NCI-H1417 (cell line): ENCODE results near the gene TANC1.
"Not testable (repeated sequence)": the region's sequence is repeated elsewhere in the genome, so short reads cannot be mapped to it uniquely, and the experiment has no call there.

Experiments
- DNase-seq, 3 experiments: peaks; one replicate each; lab custom pipeline; 2025; lab: John Stamatoyannopoulos, UW

The TANC1 gene

DNA sequence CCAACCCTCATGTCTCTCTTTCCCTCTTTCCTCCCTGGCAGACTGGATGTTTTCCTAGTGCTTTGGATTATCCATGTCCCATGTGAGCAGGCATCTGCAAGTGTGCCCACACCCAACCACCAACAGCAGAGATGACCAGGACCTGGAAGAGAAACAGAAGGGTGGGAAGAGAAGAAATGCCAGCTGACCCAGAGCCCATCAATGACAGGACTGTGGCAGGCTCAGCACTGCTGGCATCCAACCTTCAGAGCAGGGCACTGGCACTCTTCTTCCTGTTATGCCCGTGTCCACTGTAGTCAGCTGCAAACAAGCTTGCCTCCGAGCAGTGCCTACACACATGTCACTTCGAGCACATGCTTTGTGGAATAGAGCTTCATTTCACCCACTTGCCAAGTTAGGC is 121.1 kb downstream of the TANC1 start:
- DNase-seq: no peak

- peak in 1 of 3 experiments; percentile 2 for DNase-seq
These were observed 122.2 kb downstream of the TANC1 start for GRCh38 chr2:159090514-159091201.

DNA sequence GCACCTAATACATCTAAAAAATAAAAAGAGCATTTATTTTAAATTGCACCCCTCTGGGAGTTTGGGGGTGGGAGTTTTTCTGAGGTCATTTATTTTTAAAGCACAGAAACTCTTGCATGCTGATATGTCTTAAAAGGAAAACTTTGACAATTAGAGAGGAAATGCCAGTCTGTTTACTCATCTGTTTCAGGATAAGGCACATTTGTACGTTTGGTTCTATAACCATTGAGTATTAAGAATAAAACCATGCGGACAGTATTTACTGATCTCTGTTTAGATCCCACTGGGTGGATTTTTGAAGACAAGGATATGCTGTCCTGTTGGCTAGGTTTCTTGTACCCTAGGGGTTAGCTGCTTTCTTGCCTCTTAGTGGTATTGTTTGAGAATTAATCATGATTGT is 122.9 kb downstream of the TANC1 start:
- DNase-seq: no peak

GRCh38 chr2:159091976-159092375 is 123.5 kb downstream of the TANC1 start:
- DNase-seq: no peak

DNA sequence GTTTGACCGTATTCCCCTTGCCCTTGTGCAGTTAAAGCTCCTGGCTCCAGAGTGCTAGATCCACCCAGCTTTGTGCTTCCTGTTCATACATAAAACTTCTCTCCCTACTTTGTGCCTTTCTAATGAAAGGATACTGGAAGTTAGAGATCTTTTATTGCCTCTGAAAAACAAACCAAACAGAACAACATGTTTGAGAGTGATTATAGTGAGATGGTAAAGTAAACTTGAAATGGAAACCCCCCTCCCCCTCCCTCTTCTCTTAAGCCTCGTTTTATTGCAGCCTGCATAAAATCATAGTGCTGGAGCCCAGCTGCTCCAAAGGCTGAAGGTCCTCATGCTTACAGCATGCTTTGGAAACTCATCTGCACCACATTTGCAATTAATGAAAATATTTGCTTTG is 125.1 kb downstream of the TANC1 start:
- DNase-seq: peak in 2 of 3 experiments; percentile 0 to 15

DNA sequence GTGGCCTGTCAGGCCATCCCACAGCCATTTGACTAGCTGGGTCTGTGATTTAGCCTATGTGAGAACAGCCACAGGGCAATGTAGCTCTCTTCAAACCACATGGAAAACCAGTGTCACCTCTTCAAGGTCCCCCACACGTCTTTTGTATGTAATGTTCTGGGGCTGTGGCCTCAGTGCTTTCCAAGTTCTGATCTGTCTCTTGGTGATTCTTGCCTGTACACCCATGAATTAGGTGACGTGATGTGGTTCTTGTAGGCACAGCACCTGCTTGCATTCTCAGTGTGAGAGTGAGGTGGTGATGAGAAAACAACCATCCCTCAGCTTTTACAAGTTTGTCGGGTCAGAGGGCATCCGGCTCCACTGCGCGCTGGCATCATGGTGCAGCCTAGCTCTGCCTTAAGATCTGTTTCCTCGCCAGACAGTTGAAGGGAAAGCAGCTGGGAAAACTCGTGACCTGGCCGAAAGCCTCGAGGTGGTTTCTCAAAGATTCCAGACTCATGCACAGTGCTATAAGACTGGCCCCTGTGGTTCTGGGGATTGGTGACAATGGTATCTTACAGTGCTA is 125.8 kb downstream of the TANC1 start:
- no peak for DNase-seq

DNA sequence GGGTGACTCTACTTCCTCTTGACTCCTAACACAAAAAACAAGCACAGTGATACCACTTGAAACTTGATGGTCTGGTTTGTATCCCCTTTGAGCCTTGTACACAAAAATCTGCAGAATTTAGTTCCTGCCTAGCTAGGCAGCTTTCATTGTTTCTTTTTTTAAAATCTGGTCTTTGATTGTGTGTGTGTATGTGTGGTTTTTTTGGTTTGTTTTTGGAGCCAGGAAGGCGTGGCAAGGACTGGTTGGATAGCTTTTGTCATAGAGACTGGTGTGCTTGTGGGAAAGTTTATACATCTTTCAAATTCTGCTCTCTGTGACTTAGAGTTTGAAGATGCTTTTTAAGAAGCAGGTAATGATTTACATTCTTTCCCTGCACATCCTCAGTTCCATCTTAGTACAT is 127.4 kb downstream of the TANC1 start:
- DNase-seq: no peak

DNA sequence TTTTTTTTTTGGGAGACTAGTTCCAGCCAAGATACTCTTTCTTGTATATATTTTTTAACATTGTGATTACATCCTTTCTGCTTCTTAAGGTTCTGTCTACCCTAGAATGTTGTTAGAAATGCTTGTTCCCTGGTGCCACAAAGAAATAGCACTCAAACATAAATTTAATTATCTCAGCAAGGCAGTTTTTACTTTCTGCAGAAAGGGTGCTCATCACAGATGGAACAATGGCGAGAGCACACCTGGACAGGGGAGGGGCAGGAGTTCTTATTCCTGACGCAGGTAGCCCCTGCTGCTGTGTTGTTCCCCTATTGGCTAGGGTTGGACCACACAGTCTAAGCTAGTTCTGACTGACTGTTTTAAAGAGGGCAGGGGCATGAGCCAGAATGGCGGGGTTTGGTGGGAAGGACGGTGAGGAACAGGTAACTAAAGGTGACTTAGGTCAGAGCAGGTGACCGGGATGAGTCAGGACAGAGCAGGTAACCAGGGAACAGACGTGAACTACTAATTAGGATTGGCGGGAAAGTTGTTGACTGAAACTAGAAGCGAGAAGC is 127.9 kb downstream of the TANC1 start:
- DNase-seq: not testable (repeated sequence)

DNA sequence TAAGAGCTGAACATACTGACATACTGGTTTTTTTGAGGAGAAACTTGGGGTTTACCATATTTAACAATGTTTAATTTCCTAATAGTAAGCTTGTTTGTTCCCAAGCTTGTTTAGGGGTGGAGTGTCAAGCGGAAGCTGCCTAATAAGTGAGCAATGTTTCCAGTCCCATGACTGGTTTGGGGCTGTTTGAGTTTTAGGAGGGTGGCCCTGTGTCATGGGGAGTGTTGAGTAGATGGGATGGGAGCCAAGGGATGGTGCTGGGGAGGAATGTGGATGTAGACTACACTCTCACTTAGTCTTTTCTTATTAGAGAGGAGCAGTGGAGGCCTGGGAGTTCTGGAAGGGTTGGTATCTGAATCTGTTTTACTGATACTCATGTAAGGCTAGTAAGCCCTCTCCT is 128.5 kb downstream of the TANC1 start:
- DNase-seq: no peak

GRCh38 chr2:159098361-159098760 is 129.9 kb downstream of the TANC1 start:
- no peak for DNase-seq

GRCh38 chr2:159098921-159099411 is 130.5 kb downstream of the TANC1 start:
- no peak for DNase-seq

DNA sequence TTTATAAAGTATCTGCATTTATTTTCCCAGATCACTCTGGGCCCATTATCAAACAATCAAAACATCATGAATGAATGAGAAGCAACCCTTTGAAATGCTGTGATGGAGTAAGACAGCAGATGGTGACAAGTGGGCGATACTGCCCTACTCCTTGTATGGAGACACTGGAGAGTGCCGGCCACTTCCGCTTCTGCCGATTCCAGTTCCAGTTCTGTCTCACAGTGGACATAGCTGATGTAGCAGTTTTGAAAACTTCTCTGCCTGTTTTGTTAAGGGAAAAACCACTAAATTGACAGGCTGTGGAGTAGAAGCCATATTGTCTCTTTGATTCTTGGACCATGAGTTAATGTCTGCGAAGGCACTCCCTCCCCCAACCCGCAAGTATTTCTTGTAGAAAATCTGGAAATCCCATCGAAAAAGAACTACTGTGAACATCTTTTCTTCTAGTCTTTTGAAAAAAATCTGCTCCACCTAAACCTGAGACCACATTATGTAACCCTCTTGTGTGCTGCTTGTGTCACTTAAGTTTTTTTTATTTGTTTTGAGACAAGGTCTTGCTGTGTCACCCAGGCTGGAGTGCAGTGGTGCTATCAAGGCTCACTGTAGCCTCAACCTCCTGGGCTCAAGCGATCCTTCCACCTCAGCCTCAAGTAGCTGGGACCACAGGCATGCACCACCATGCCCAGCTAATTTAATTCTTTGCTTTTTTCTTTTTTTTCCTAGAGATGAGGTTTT is 133.5 kb downstream of the TANC1 start:
- no peak for DNase-seq

GRCh38 chr2:159103411-159103810 is 135.0 kb downstream of the TANC1 start:
- DNase-seq: no peak

DNA sequence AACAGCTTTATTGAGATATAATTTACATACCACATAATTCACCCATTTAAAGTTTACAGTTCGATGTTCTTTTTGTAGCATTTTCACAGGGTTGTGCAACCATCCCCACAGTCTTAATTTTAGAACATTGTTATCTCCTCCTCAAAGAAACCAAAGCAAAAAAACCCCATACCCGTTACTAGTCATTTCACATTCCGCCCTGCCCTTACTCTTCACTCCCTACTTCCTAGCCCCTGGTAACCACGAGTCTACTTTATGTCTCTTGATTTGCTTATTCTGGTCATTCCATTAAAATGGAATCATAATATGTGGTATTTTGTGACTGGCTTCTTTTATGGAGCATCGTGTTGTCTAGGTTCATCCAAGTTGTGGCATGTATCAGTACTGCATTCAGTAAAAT is 137.7 kb downstream of the TANC1 start:
- DNase-seq: no peak

- DNase-seq: no peak
These were observed 139.9 kb downstream of the TANC1 start for GRCh38 chr2:159108181-159108893.

GRCh38 chr2:159109517-159109916 is 141.1 kb downstream of the TANC1 start:
- DNase-seq: no peak

DNA sequence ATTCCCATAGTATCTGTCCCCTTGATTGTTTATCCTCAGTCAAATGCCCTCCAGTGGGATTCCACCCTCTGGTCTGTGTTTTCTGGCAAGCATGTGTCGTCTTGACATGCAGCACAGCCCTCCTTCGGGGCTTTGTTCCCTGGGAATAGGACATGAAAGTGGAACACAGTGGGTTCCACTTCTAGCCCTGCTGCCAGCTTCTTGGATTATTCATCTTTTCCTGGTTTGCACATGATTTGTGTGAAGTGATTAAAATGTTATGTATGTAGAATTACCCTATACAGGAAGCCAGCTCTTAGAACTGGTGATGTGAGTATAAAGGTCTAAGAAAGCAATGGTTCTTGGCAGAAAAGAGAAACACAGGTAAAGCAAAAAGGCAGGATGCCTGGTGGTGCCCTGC is 142.3 kb downstream of the TANC1 start:
- no peak for DNase-seq

DNA sequence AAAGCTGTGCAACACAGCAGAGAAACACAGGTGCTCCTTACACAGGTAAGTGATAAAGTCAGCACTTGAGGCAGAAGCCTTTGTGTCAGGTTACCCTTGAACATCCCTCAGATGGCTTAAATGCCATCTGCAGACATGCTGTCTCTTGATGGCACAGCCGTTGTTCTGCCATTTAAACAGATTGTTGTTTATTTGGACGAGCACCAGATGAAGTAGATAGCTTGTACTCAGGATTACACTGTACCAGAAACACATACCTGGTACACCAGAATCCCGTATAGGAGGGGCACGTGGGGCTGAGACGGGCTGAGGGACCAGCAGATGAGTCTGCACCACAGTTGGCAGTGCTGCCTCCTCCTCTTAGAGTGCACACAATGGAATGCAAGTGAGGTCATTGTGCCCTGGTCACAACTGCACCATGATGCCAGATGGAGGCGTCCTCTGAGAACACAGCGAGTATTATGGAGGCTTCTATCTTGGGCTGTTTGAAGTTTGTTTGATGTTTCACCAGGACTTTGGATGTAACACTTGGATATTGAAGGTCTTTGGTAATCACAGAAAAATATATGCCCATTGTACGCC is 143.0 kb downstream of the TANC1 start:
- peak in 1 of 3 experiments; percentile 73 for DNase-seq

GRCh38 chr2:159114835-159115234 is 146.4 kb downstream of the TANC1 start:
- no peak for DNase-seq

DNA sequence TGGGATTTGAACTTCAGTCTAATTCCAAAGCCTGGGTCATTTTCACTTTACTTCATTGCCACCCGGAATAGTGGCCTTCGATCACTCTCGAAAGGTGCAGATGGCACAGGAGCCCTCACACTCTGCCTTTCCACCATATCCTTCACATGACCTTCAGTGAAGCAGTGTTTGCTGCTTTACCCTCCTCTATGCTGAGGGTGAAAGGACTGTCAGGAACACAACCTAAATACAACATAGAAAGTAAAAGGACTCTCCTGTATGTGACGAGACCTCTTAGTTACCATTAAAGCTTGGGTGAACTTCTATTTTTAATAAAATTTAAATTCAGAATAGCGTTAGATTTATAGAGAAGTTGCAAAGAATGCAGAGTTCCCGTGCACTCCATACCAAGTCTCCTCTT is 148.5 kb downstream of the TANC1 start:
- no peak for DNase-seq

GRCh38 chr2:159117658-159118057 is 149.2 kb downstream of the TANC1 start:
- DNase-seq: no peak
